GM19193 (cell line): ENCODE measurements around the gene SMU1.

Experiments
- POLR2A ChIP-seq: IDR thresholded peaks from 4 replicates; pipeline ENCODE4 v1.6.1; 2011; ENCODE audit not compliant: insufficient read depth, insufficient read length; ENCODE audit errors: extremely low read depth

The SMU1 gene

GRCh38 chr9:33012328-33013069, 64.0 kb downstream of the SMU1 start:
- TF ChIP-seq POLR2A = no peak

- TF ChIP-seq POLR2A = no peak
These were observed 64.6 kb downstream of the SMU1 start for GRCh38 chr9:33011831-33012230.

GRCh38 chr9:33007755-33008154, 68.7 kb downstream of the SMU1 start:
- no peak for TF ChIP-seq POLR2A

GRCh38 chr9:32992595-32993238, 83.8 kb downstream of the SMU1 start:
- no peak for TF ChIP-seq POLR2A

- TF ChIP-seq POLR2A = no peak
These were observed 84.4 kb downstream of the SMU1 start for GRCh38 chr9:32991897-32992594.
